Common myeloid progenitor, CD34-positive (primary cell): ENCODE results near the gene KCNMA1.

Experiments used
- CTCF ChIA-PET: fragments of 350-600 bp; sonication (Branson Sonifier 250); formaldehyde crosslinking; loops from one replicate; lab custom pipeline; 2021; ENCODE audit warnings: antibody characterized with exemption; lab: Charles Lee
- POLR2A ChIA-PET: fragments of 350-600 bp; sonication (Branson Sonifier 250); formaldehyde crosslinking; loops from one replicate; lab custom pipeline; 2021; ENCODE audit warnings: antibody characterized with exemption; lab: Charles Lee
- DNase-seq, 3 donors: peaks; one replicate each; pipeline versions ENCODE4 v3.0.0 to v3.0.0-alpha.2; 2013
- H3K27ac ChIP-seq, 2 experiments: 1 replicate in 1 of 2; 2 replicates in 1 of 2; pipeline ENCODE4 v1.7.0; 2013; ENCODE audit warnings: inconsistent platforms in 2 of 2, low read length in 2 of 2, mild to moderate bottlenecking in 2 of 2, low read depth in 1 of 2, moderate library complexity in 1 of 2; ENCODE audit not compliant: severe bottlenecking in 2 of 2, insufficient read depth in 1 of 2, poor library complexity in 1 of 2
- H3K27me3 ChIP-seq, 5 experiments: replicated peaks in 2 of 5; 1 replicate in 3 of 5; 2 replicates in 2 of 5; pipeline versions ENCODE4 v1.6.1 to v1.7.0; 2013; ENCODE audit warnings: low read length in 4 of 5, mild to moderate bottlenecking in 2 of 5, moderate library complexity in 2 of 5, inconsistent platforms in 1 of 5; ENCODE audit not compliant: insufficient read depth in 5 of 5, control insufficient read depth in 4 of 5
- H3K36me3 ChIP-seq, 4 experiments: 1 replicate in 2 of 4; 2 replicates in 2 of 4; pipeline versions ENCODE4 v1.6.1 to v1.7.0; 2013; ENCODE audit warnings: low read length in 3 of 4, control low read depth in 1 of 4, mild to moderate bottlenecking in 1 of 4; ENCODE audit not compliant: control insufficient read depth in 4 of 4, insufficient read depth in 4 of 4
- H3K4me1 ChIP-seq, 4 experiments: 1 replicate in 3 of 4; 2 replicates in 1 of 4; pipeline versions ENCODE4 v1.6.1 to v1.7.1; 2013; ENCODE audit warnings: low read length in 3 of 4, mild to moderate bottlenecking in 3 of 4, control low read depth in 1 of 4, inconsistent platforms in 1 of 4, moderate library complexity in 1 of 4; ENCODE audit not compliant: control insufficient read depth in 4 of 4, insufficient read depth in 4 of 4; ENCODE audit errors: control extremely low read depth in 1 of 4
- H3K4me3 ChIP-seq, 7 experiments: 1 replicate in 4 of 7; 2 replicates in 3 of 7; pipeline versions ENCODE4 v1.5.1 to v1.7.0; 2013; ENCODE audit warnings: mild to moderate bottlenecking in 7 of 7, low read length in 6 of 7, moderate library complexity in 6 of 7, inconsistent platforms in 2 of 7, low read depth in 2 of 7, control low read depth in 1 of 7; ENCODE audit not compliant: insufficient read depth in 4 of 7, control insufficient read depth in 1 of 7; ENCODE audit errors: extremely low read depth in 1 of 7
- H3K9me3 ChIP-seq, 5 experiments: 1 replicate in 4 of 5; 2 replicates in 1 of 5; pipeline versions ENCODE4 v1.6.1 to v1.7.1; 2013; ENCODE audit warnings: low read length in 4 of 5, mild to moderate bottlenecking in 2 of 5, inconsistent platforms in 1 of 5, low read depth in 1 of 5, moderate library complexity in 1 of 5; ENCODE audit not compliant: control insufficient read depth in 4 of 5, insufficient read depth in 2 of 5; ENCODE audit errors: control extremely low read depth in 1 of 5
- WGBS: methylation state at CpG from one replicate; pipeline ENCODE4 v1.1.5; 2013; ENCODE audit not compliant: insufficient coverage; 5-methylcytosine and 5-hydroxymethylcytosine counted together

The KCNMA1 gene

GRCh38 chr10:77409697-77410471 is 227.7 kb downstream of the KCNMA1 start:
- CTCF ChIA-PET = interaction anchor here (0.8 to 1.6 kb wide), 2 partner anchors 8 to 13 kb away, joined by 3 read pairs; no protein-coding TSS in a partner anchor
- POLR2A ChIA-PET = interaction anchor here (0.6 kb wide), 2 partner anchors 39 to 48 kb away, joined by 3 to 5 read pairs; no protein-coding TSS in a partner anchor
- H3K36me3 ChIP-seq = no peaks in the 10 kb centered on the region

DNA sequence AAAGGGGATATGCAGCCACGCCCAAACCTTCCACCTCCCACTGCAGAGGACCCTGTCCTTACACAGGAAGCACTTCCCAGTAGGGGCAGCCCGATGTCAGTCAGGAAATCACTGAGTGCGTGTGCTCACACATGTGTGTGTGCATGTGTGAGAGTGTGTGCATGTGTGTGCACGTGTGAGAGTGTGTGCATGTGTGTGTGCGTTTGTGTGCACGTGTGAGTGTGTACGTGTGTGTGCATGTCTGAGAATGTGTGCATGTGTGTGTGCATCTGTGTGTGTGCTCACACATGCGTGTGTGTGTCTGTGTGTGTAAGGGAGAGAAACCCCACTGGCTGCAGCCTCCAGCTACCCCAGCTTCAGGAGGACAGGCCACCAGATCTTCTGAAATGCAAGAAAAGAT is 229.3 kb downstream of the KCNMA1 start:
- no peaks in the 10 kb centered on the region for H3K9me3 ChIP-seq
- WGBS = 85% methylated on average over 8 of the region's 8 CpGs
- POLR2A ChIA-PET = no interaction called here
- H3K27me3 ChIP-seq = peaks cover 0 to 25% (median 4%) of the 10 kb centered on the region in 5 experiments
- no peak overlapping the region for H3K4me3 ChIP-seq
- H3K4me1 ChIP-seq = peaks cover 0 to 2% (median 0%) of the 10 kb centered on the region in 4 experiments
- no peaks in the 10 kb centered on the region for H3K36me3 ChIP-seq
- CTCF ChIA-PET = no interaction called here
- no peak for DNase-seq
- no peak overlapping the region for H3K27ac ChIP-seq

More at GRCh38 chr10:77409697-77410471, 227.7 kb downstream of the KCNMA1 start:
- Histone ChIP-seq H3K4me1 (peaks cover 0 to 2% (median 0%) of the 10 kb centered on the region in 4 experiments), H3K9me3 (no peaks in the 10 kb centered on the region), H3K27ac (no peak overlapping the region), H3K27me3 (peaks cover 0 to 31% (median 4%) of the 10 kb centered on the region in 5 experiments), H3K4me3 (no peak overlapping the region)
- DNase-seq = no peak
- 77% methylated on average over 7 of the region's 7 CpGs for WGBS

DNA sequence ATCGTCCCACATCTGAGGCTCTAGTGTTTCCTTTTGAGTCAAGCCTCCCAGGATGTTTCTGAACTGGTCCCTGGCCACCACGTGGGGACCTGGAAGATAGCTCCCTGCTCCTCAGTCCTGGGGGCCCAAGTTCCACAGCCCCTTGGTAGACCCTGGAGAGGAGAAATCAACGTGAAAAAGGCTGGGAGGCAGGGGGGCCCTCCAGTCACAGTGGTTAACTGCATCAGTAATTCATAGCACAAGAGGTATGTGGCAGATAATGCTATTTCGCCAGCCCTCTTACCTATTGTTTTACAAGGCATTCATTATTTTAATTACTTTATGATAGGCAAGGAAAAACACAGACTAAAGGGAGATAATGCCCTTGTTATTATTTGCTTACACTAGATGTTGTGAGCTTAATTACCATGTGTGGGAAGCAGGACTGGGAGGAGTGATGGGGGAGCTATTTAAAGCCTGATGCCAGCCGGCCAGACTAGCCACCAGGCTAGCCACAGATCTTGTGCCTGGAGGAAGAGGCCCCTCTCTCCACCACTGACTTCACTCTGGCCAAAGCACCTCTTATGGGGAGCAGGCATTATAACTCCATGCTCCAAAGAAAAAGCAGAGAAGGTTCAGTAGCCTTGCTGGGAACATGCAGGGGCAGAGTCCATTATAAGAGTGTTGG is 230.7 kb downstream of the KCNMA1 start:
- Histone ChIP-seq H3K36me3 (no peaks in the 10 kb centered on the region), H3K4me3 (no peak overlapping the region), H3K9me3 (no peaks in the 10 kb centered on the region), H3K27me3 (peaks cover 0 to 33% (median 6%) of the 10 kb centered on the region in 5 experiments), H3K27ac (no peak overlapping the region), H3K4me1 (peaks cover 0 to 2% (median 0%) of the 10 kb centered on the region in 4 experiments)
- POLR2A ChIA-PET = no interaction called here
- 89% methylated on average over 2 of the region's 5 CpGs for WGBS
- CTCF ChIA-PET = interaction anchor here (1.1 to 1.6 kb wide), 2 partner anchors 16 to 20 kb away, joined by 3 read pairs; no protein-coding TSS in a partner anchor
- no peak for DNase-seq

GRCh38 chr10:77405771-77406241 is 231.8 kb downstream of the KCNMA1 start:
- Histone ChIP-seq H3K27ac (no peak overlapping the region), H3K4me3 (no peak overlapping the region), H3K4me1 (peaks cover 0 to 2% (median 0%) of the 10 kb centered on the region in 4 experiments), H3K36me3 (no peaks in the 10 kb centered on the region), H3K27me3 (peaks cover 0 to 39% (median 5%) of the 10 kb centered on the region in 5 experiments), H3K9me3 (no peaks in the 10 kb centered on the region)
- 17% methylated on average over 4 of the region's 5 CpGs for WGBS
- peak; percentile 9 to 59 (median 54) for DNase-seq
- ChIA-PET CTCF (interaction anchor here (1.6 kb wide), 1 partner anchor 17 kb away, joined by 3 read pairs; no protein-coding TSS in a partner anchor), POLR2A (no interaction called here)

GRCh38 chr10:77404810-77405209 is 232.8 kb downstream of the KCNMA1 start:
- no peaks in the 10 kb centered on the region for H3K36me3 ChIP-seq
- ChIA-PET POLR2A (no interaction called here), CTCF (no interaction called here)
- no peaks in the 10 kb centered on the region for H3K9me3 ChIP-seq
- 100% methylated on average over 3 of the region's 3 CpGs for WGBS
- H3K4me3 ChIP-seq = no peak overlapping the region
- peaks cover 0 to 2% (median 0%) of the 10 kb centered on the region in 4 experiments for H3K4me1 ChIP-seq
- H3K27me3 ChIP-seq = peaks cover 0 to 32% (median 3%) of the 10 kb centered on the region in 5 experiments
- DNase-seq = no peak
- H3K27ac ChIP-seq = no peak overlapping the region

- H3K27me3 ChIP-seq = peaks cover 0 to 35% (median 5%) of the 10 kb centered on the region in 5 experiments
- CTCF ChIA-PET = no interaction called here
- peaks cover 0 to 2% (median 0%) of the 10 kb centered on the region in 4 experiments for H3K4me1 ChIP-seq
- WGBS = 95% methylated on average over 7 of the region's 8 CpGs
- no peak for DNase-seq
- no peak overlapping the region for H3K4me3 ChIP-seq
- POLR2A ChIA-PET = no interaction called here
- no peaks in the 10 kb centered on the region for H3K36me3 ChIP-seq
- H3K27ac ChIP-seq = no peak overlapping the region
- H3K9me3 ChIP-seq = no peaks in the 10 kb centered on the region
Measured at GRCh38 chr10:77403761-77404160, 233.8 kb downstream of the KCNMA1 start.
